GM12874 (cell line): ENCODE results near the gene WDR18.

ENCODE experiments used
- TF ChIP-seq, protein P1 (sequence below): IDR thresholded peaks from 2 replicates; pipeline ENCODE4 v1.5.1; 2011; ENCODE audit warnings: low read depth, mild to moderate bottlenecking, control low read depth, low read length, moderate library complexity; ENCODE audit not compliant: insufficient read depth

The WDR18 gene

DNA sequence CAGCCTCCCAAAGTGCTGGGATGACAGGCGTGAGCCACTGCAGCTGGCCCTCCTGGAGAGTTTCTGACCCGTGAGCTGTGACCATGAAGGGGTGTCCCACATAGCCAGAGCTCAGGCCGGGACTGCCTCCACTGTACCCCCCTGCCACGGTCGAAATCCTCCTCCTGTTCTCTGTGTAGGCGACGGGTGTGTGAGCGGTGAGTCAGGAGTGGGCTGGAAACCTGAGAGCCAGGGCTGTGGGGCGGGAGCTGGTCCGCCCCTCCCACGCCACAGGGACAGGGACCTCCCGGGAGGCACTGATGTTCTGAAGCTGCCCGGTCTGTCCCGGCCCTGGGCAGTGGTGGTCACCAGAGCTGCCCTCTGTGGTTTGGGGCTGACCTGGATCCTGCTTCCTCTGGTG is 3.9 kb downstream of the WDR18 start:
- TF ChIP-seq, protein P1, sequence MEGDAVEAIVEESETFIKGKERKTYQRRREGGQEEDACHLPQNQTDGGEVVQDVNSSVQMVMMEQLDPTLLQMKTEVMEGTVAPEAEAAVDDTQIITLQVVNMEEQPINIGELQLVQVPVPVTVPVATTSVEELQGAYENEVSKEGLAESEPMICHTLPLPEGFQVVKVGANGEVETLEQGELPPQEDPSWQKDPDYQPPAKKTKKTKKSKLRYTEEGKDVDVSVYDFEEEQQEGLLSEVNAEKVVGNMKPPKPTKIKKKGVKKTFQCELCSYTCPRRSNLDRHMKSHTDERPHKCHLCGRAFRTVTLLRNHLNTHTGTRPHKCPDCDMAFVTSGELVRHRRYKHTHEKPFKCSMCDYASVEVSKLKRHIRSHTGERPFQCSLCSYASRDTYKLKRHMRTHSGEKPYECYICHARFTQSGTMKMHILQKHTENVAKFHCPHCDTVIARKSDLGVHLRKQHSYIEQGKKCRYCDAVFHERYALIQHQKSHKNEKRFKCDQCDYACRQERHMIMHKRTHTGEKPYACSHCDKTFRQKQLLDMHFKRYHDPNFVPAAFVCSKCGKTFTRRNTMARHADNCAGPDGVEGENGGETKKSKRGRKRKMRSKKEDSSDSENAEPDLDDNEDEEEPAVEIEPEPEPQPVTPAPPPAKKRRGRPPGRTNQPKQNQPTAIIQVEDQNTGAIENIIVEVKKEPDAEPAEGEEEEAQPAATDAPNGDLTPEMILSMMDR, result no peak

DNA sequence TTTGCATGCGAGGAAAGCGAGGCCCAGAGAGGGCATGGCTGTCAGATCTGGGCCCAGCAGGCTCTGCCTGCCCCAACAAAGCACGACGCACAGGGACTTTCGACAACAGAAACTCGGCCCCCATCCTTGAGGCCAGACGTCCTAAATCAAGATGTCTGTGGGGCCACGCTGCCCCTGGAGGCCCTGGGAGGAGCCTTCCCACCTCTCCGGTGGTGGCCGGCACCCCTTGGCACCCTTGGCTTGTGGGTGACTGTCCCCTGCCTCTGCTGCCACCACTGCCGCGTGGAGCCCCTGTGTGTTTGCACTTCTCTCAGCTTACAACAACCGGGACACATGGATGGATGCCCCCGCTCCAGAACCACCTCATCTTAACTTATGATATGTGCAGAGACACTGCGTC is 4.4 kb downstream of the WDR18 start:
- TF ChIP-seq, protein P1, result no peak

DNA sequence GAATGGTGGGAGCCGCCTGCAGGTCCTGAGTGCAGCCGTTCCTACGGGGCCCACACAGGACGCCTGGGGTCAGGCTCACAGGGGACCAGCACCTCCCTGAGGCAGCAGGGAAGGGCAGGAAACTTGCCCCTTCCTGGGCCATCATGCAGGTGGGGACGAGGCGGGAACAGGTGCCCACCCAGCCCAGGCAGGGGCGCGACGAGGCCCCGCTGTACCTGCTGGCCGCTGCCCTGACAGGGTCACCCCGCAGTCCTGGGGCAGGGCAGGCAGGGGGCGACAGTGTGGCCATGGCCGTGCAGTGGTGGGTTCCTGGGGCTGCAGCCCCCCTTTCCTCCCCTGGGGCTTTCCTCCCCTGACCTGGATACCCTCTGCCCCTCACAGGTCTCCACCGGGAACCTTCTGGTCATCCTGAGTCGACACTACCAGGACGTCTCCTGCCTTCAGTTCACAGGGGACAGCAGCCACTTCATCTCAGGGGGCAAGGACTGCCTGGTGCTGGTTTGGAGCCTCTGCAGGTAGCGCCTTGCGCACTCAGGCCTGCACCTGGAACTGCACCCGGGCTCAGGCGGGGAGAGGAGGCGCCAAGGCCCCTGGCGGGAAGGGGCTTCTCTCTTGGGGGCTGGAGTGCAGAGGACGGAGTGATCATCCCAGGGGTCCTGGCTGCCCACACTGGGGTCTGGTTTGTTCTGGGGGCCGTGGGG is 5.4 kb downstream of the WDR18 start:
- TF ChIP-seq, protein P1, result peak; percentile 48

DNA sequence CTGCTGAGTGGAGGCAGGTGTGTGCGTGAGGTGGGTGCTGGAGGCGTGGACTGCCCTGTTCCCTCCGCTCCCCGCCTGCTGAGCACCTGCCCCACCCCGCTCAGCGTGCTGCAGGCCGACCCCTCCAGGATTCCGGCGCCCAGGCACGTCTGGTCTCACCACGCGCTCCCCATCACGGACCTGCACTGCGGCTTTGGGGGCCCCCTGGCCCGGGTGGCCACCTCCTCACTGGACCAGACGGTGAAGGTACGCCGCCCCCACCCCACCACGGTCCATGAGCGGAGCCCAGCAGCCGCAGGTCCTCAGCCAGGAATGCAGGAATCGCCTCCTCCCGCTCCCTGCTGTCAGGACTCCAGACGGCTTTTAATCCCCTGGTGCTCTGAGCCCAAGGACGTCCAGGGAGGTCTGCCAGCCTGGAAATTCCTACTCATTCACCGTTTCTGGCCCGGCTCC is 6.0 kb downstream of the WDR18 start:
- TF ChIP-seq, protein P1, result no peak

DNA sequence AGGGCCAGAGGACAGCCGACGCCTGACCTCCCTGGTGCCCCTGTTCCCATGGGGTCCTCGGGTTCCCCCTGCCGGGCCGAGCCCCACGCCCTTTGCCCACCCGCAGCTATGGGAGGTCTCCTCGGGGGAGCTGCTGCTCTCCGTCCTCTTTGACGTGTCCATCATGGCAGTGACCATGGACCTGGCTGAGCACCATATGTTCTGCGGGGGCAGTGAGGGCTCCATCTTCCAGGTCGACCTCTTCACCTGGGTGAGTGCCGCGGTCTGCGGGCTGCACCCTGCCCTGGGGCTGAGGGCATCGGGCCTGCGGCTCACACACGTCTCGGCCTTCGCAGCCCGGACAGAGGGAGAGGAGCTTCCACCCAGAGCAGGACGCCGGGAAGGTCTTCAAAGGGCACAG is 6.6 kb downstream of the WDR18 start:
- TF ChIP-seq, protein P1, result no peak

DNA sequence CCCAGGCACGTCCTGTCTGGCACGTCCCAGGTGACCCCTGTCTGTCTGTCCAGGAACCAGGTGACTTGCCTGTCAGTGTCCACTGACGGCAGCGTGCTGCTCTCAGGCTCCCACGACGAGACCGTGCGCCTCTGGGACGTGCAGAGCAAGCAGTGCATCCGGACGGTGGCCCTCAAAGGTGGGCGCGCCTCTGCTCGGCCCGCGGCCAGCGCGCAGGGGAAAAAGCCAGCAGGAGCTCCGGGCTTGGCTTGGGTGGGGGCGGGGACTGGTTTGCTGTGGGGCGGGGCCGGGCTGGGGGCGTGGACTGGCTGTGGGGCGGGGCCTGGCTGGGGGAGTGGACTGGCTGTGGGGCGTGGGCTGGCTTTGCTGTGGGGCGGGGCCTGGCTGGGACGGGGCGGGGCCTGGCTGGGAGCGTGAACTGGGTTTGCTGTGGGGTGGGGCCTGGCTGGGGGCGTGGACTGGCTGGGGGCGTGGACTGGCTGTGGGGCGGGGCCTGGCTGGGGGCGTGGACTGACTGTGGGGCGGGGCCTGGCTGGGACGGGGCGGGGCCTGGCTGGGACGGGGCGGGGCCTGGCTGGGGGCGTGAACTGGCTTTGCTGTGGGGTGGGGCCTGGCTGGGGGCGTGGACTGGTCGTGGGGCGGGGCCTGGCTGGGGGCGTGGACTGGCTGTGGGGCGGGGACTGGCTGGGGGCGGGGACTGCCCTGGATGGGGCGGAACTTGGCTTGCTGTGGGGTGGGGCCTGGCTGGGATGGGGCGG is 7.2 kb downstream of the WDR18 start:
- TF ChIP-seq, protein P1, result no peak

DNA sequence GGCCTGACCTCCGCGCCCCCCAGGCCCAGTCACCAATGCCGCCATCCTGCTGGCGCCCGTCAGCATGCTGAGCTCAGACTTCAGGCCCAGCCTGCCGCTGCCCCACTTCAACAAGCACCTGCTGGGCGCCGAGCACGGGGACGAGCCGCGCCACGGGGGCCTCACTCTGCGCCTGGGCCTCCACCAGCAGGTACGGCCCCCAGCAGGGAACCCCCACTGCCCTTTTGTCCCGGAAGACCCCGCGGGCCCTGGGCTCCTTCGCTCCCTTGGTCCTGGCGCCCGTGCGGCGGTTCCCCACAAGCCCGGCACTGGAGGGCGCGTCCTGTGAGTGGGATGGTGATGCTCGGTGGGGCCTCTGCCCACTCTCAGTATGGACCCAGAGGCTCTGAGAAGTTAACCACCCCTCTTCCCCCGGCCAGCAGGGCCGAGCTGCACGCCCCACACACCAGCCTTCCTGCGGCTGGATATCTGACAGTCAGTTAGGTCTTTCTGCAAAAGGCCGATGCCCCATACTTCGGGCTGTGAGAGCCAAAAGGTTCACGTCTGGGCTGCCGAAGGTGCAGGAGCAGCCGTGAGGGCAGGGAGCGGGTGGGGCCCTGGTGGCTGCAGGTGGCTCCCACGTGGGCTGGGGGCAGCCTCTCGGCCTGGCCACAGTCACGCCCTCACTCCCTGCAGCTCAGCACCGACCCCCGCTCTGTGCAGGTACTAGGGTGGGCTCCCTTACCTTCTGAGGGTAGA is 8.0 kb downstream of the WDR18 start:
- TF ChIP-seq, protein P1, result no peak
